ENCODE data around the gene DKKL1. TPM values are rescaled to one million over a fixed set of nuclear protein-coding genes. Genes with fewer than 3 reads are reported as not detected.

The DKKL1 gene
- polyA plus RNA-seq, 1 of the 3 experiments (the other 2 are of a cell fraction): 0.36 TPM

GRCh38 chr19:49344505-49345423 is 18.9 kb upstream of the DKKL1 start:
- ChIA-PET POLR2A (no interaction called here), CTCF (no interaction called here)
- 84% methylated on average over 11 of the region's 11 CpGs for WGBS (ENCODE audit: low lambda C conversion rate)
- Histone ChIP-seq H3K27me3 (ENCODE audit: insufficient read depth) (no peaks in the 10 kb centered on the region), H4K20me1 (ENCODE audit: insufficient read depth) (no peaks in the 10 kb centered on the region), H3K4me3 (ENCODE audit: low read depth in 2 of 2, low read length in 1 of 2) (no peak overlapping the region), H2AFZ (ENCODE audit: low read depth) (no peak overlapping the region), H3K36me3 (replicated peaks in 1 of 2; ENCODE audit: control insufficient read depth in 1 of 2, insufficient read depth in 2 of 2, low read length in 1 of 2) (peaks cover 37 to 57% of the 10 kb centered on the region in 2 experiments), H3K79me2 (ENCODE audit: insufficient read depth) (no peaks in the 10 kb centered on the region), H3K27ac (ENCODE audit: low read depth in 2 of 2, low read length in 1 of 2) (no peak overlapping the region), H3K4me1 (ENCODE audit: control insufficient read depth in 1 of 2, insufficient read depth in 2 of 2, low read depth in 1 of 2, low read length in 1 of 2) (peaks cover 0 to under 1% of the 10 kb centered on the region in 2 experiments; a peak in 1 of 4 replicates), H3K9me3 (no peaks in the 10 kb centered on the region), H3K9me2 (no peaks in the 10 kb centered on the region), H3K9ac (no peak overlapping the region), H3F3A (replicated peaks; ENCODE audit: insufficient read depth) (peaks cover 3% of the 10 kb centered on the region), H3K4me2 (no peak overlapping the region)
- DNase-seq: no peak
- TF ChIP-seq NRF1 (IDR thresholded peaks at IDR 0.05; ENCODE audit: low read depth, low read length) (no peak), USF1 (IDR thresholded peaks at IDR 0.05; ENCODE audit: borderline replicate concordance, low read depth) (no peak), GATA2 (CRISPR knock-in tag; IDR thresholded peaks at IDR 0.05) (no peak), CHD2 (IDR thresholded peaks at IDR 0.05; ENCODE audit: low read length, partially characterized antibody) (no peak), MAX (IDR thresholded peaks at IDR 0.05; ENCODE audit: low read depth) (no peak), YY1 (IDR thresholded peaks at IDR 0.05; ENCODE audit: low read depth) (no peak), RCOR1 (IDR thresholded peaks at IDR 0.05; ENCODE audit: low read length) (no peak), RAD21 (IDR thresholded peaks at IDR 0.05; ENCODE audit: low read length) (no peak), NFIC (IDR thresholded peaks at IDR 0.05; ENCODE audit: borderline replicate concordance) (no peak), CTCF (IDR thresholded peaks at IDR 0.05) (no peak), FOXJ3 (CRISPR knock-in tag; IDR thresholded peaks at IDR 0.05) (no peak), RXRA (IDR thresholded peaks at IDR 0.05; ENCODE audit: borderline replicate concordance, low read depth) (no peak), FOSL2 (IDR thresholded peaks at IDR 0.05; ENCODE audit: borderline replicate concordance, low read depth) (no peak), EP300 (IDR thresholded peaks at IDR 0.05; ENCODE audit: borderline replicate concordance in 1 of 2, low read depth in 1 of 2, low read length in 1 of 2) (no peak), POLR2AphosphoS5 (IDR thresholded peaks at IDR 0.05; ENCODE audit: low read depth, low read length) (no peak), TCF12 (IDR thresholded peaks at IDR 0.05) (no peak)

Data from SK-N-SH (cell line).